ENCODE data around the gene SLC16A5.

SLC16A5 gene

GRCh38 chr17:75087182-75087557 is 584 bp upstream of the SLC16A5 start:
- no peak for DNase-seq

GRCh38 chr17:75088465-75089417 is 987 bp downstream of the SLC16A5 start:
- no peak for DNase-seq

- no peak for DNase-seq
These were observed 3.4 kb downstream of the SLC16A5 start for GRCh38 chr17:75090871-75091854.

- no peak for DNase-seq
These were observed 4.1 kb downstream of the SLC16A5 start for GRCh38 chr17:75091855-75092327.

GRCh38 chr17:75093548-75094158 is 5.9 kb downstream of the SLC16A5 start:
- DNase-seq = no peak

GRCh38 chr17:75094871-75095399 is 7.2 kb downstream of the SLC16A5 start:
- DNase-seq = no peak

GRCh38 chr17:75096082-75096625 is 8.4 kb downstream of the SLC16A5 start:
- no peak for DNase-seq

GRCh38 chr17:75097865-75098264 is 10.1 kb downstream of the SLC16A5 start:
- no peak for DNase-seq

GRCh38 chr17:75098861-75099260 is 11.1 kb downstream of the SLC16A5 start:
- DNase-seq = no peak

GRCh38 chr17:75099881-75100595 is 12.3 kb downstream of the SLC16A5 start:
- DNase-seq = no peak

GRCh38 chr17:75102385-75102821 is 14.6 kb downstream of the SLC16A5 start:
- no peak for DNase-seq

- no peak for DNase-seq
These were observed 16.1 kb downstream of the SLC16A5 start for GRCh38 chr17:75103601-75104554.

- DNase-seq = peak; percentile 55
These were observed 17.6 kb downstream of the SLC16A5 start for GRCh38 chr17:75105126-75106080.

GRCh38 chr17:75108193-75108592 is 20.4 kb downstream of the SLC16A5 start:
- DNase-seq = no peak

- DNase-seq = no peak
These were observed 21.3 kb downstream of the SLC16A5 start for GRCh38 chr17:75109046-75109406.

- DNase-seq = peak; percentile 78
These were observed 21.9 kb downstream of the SLC16A5 start, which contains the start of gene ARMC7 for GRCh38 chr17:75109407-75110233. TSS of gene ARMC7 (plus strand) at chr17:75109969. CDS start at chr17:75110289, 320 bp downstream.

- no peak for DNase-seq
These were observed 22.6 kb downstream of the SLC16A5 start for GRCh38 chr17:75110234-75110937.

Measured in NCI-H510A (cell line).